Calu3 (cell line): ENCODE results near the gene CCDC34. TPM values are rescaled to one million over a fixed set of nuclear protein-coding genes. Genes with fewer than 3 reads are reported as not detected.

Source experiments
- BruUV-seq: library from RNA; stranded (reverse); fragments of 400-500 nt; replicated peaks from 2 replicates; lab custom pipeline; 2021; lab: Mats Ljungman, UMichigan
- CTCF ChIA-PET: fragments of 300-600 bp; sonication (Branson Sonifier 250); formaldehyde crosslinking; loops from one replicate; lab custom pipeline; 2022; ENCODE audit warnings: antibody characterized with exemption; lab: Charles Lee
- DNase-seq: peaks from one replicate; pipeline ENCODE4 v3.0.0; 2022
- H3K27ac Mint-ChIP-seq: one replicate; pipeline ENCODE4 v1.8.0; 2022; ENCODE audit warnings: mixed read lengths; ENCODE audit not compliant: unreplicated experiment
- H3K27me3 Mint-ChIP-seq: one replicate; pipeline ENCODE4 v1.8.0; 2022; ENCODE audit warnings: mixed read lengths; ENCODE audit not compliant: unreplicated experiment
- H3K36me3 Mint-ChIP-seq: one replicate; pipeline ENCODE4 v1.8.0; 2022; ENCODE audit warnings: mild to moderate bottlenecking, moderate library complexity, mixed read lengths; ENCODE audit not compliant: insufficient read depth, unreplicated experiment
- H3K4me1 Mint-ChIP-seq: one replicate; pipeline ENCODE4 v1.8.0; 2022; ENCODE audit warnings: mild to moderate bottlenecking, low read depth, mixed read lengths; ENCODE audit not compliant: unreplicated experiment
- H3K4me3 Mint-ChIP-seq: one replicate; pipeline ENCODE4 v1.8.0; 2022; ENCODE audit warnings: mild to moderate bottlenecking, low read depth, moderate library complexity, mixed read lengths; ENCODE audit not compliant: unreplicated experiment
- H3K9me3 Mint-ChIP-seq: one replicate; pipeline ENCODE4 v1.8.0; 2022; ENCODE audit warnings: low read depth, mixed read lengths; ENCODE audit not compliant: unreplicated experiment
- intact Hi-C: fragments of 100-400 bp; cut with micrococcal nuclease; formaldehyde crosslinking; loops from one replicate; pipeline ENCODE4 v1.10.0; 2022; ENCODE audit not compliant: unreplicated experiment
- total RNA-seq: library from RNA; stranded (reverse); gene quantifications from 2 replicates; pipeline ENCODE4 v1.2.3, GENCODE V29; 2022
- TF ChIP-seq, protein P1 (sequence below): fragments of 200-600 bp; IDR thresholded peaks from one replicate; pipeline ENCODE4 v1.8.0; 2022; ENCODE audit warnings: antibody characterized with exemption; ENCODE audit not compliant: unreplicated experiment

The CCDC34 gene
- total RNA-seq, 1 experiment from 2014 or later = 21.6 TPM

DNA sequence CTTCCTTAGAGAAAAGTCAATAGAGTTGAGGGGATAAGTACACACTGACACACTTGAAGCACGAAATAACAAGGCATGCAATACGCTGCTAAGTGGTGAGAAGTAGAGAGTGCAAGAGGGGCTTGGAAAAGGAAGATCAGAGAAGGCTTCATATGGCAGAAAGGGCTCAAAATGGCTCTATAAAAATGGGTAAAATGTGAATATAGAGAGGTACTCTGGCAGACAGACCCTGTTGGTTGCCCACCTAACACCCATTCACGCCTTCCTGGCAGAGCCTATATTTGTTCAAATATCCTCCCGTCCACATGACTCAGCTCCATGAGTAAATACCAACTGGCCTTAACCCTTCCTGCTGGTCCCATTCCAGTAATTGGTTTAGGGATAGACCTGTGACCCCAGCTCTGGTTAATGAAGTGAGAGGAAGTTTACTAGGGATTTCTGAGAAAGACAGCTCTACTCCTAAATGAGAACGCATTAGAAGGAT is 38.9 kb upstream of the CCDC34 start:
- peak overlapping the region; percentile 59 for H3K4me3 Mint-ChIP-seq
- H3K9me3 Mint-ChIP-seq = no peaks in the 10 kb centered on the region
- BruUV-seq = no TSS peak
- peak overlapping the region; percentile 93 for H3K27ac Mint-ChIP-seq
- no peaks in the 10 kb centered on the region for H3K27me3 Mint-ChIP-seq
- CTCF ChIA-PET = interaction anchor here (0.7 to 1.2 kb wide), 3 partner anchors 10 to 105 kb away, joined by 3 to 5 read pairs (median 3); no protein-coding TSS in a partner anchor
- intact Hi-C loops = loop anchor here (2.0 kb wide), 1 partner anchor 63 kb away; no protein-coding TSS in a partner anchor
- TF ChIP-seq, protein P1, sequence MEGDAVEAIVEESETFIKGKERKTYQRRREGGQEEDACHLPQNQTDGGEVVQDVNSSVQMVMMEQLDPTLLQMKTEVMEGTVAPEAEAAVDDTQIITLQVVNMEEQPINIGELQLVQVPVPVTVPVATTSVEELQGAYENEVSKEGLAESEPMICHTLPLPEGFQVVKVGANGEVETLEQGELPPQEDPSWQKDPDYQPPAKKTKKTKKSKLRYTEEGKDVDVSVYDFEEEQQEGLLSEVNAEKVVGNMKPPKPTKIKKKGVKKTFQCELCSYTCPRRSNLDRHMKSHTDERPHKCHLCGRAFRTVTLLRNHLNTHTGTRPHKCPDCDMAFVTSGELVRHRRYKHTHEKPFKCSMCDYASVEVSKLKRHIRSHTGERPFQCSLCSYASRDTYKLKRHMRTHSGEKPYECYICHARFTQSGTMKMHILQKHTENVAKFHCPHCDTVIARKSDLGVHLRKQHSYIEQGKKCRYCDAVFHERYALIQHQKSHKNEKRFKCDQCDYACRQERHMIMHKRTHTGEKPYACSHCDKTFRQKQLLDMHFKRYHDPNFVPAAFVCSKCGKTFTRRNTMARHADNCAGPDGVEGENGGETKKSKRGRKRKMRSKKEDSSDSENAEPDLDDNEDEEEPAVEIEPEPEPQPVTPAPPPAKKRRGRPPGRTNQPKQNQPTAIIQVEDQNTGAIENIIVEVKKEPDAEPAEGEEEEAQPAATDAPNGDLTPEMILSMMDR = no peak
- no peak for DNase-seq
- H3K36me3 Mint-ChIP-seq = peaks cover 8% of the 10 kb centered on the region
- peaks cover 42% of the 10 kb centered on the region for H3K4me1 Mint-ChIP-seq

DNA sequence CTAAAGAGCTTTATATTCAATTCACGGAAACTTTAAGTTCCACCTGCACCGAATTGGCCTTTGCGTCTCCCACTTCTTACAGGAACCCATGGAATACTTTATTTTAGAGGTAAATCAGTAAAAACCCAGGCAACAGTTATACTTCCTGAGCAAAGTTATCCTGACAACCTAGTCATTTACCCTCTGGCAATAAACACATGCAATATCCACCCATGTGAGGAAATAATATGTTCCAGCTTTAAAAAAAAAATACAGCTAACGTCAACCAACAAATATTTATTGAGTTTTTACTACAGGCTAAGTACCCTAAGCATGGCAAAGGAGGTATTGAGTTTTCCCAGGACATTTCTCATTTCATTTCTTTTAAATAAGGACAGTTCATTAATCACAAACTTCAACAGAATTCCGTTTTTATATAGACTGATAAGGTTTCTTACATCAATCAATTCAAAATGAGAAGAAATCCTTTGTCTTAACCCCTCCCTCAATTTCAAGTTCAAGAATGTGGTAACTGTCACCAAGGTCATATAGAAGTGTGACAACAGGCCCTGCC is 38.3 kb upstream of the CCDC34 start:
- peaks cover 8% of the 10 kb centered on the region for H3K36me3 Mint-ChIP-seq
- BruUV-seq = no TSS peak
- intact Hi-C loops = loop anchor here (2.0 kb wide), 1 partner anchor 63 kb away; no protein-coding TSS in a partner anchor
- no peak for DNase-seq
- peaks cover 46% of the 10 kb centered on the region for H3K4me1 Mint-ChIP-seq
- CTCF ChIA-PET = interaction anchor here (0.7 to 1.2 kb wide), 2 partner anchors 9 to 62 kb away, joined by 3 read pairs; no protein-coding TSS in a partner anchor
- H3K9me3 Mint-ChIP-seq = no peaks in the 10 kb centered on the region
- peak overlapping the region; percentile 59 for H3K4me3 Mint-ChIP-seq
- TF ChIP-seq, protein P1 = no peak
- peak overlapping the region; percentile 93 for H3K27ac Mint-ChIP-seq
- no peaks in the 10 kb centered on the region for H3K27me3 Mint-ChIP-seq

DNA sequence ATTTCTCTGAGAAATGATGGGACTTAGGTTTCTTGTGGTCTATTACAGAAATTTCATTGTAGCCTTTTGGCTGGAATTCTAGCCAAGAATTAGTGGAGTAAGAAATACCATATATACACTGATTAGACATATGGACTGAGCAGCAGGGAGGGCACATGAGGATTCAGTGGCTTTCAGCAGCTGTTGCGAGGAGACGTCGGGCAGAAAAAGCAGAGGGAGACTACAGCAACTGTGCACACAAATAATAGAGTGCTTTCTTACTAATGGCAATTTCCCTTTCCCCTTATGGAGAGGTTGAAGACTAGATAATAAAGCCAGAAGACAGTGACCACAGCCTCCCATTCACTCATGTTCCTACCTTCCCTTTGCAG is 35.4 kb upstream of the CCDC34 start:
- DNase-seq = no peak
- H3K27ac Mint-ChIP-seq = no peak overlapping the region
- intact Hi-C loops = no loop called here
- H3K27me3 Mint-ChIP-seq = no peaks in the 10 kb centered on the region
- BruUV-seq = no TSS peak
- H3K9me3 Mint-ChIP-seq = no peaks in the 10 kb centered on the region
- H3K36me3 Mint-ChIP-seq = peaks cover 16% of the 10 kb centered on the region
- H3K4me3 Mint-ChIP-seq = peak overlapping the region; percentile 42
- TF ChIP-seq, protein P1 = no peak
- CTCF ChIA-PET = no interaction called here
- peaks cover 74% of the 10 kb centered on the region for H3K4me1 Mint-ChIP-seq

DNA sequence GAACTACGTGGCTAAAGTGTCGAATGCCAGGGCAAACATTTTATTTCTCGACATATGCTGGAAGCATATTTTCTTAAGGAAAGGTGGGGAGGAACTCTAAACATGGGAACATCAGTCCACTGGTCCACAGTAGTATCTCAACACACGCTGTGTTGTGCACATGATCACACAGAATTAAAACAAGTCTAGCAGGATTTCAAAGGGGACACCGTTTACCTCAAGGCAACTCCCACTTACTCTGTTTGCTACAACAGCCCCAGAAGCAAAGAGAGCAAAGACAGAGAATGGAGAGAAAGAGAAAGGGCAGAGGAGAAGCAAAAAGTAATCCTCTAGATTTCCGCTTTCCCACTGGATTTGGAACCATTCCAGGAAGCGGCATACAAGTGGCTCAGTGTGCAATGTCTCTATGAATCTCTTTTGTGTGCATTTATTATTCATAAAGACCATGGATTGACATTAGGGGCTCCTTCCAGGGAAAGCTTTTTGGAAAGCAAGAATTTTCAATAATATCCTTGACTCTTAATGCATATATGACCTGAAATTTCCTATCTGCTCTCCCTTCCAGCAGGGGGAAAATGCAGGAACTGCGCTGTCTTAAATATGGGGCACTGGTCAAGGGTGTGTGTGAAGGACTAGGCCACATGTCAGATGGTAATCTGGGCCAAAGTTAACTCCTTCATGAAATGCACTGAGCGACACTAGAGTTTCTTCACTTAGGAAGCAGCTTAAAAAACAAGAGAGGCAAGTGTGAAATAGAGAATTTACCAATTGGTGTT is 34.8 kb upstream of the CCDC34 start:
- no peaks in the 10 kb centered on the region for H3K9me3 Mint-ChIP-seq
- peaks cover 19% of the 10 kb centered on the region for H3K36me3 Mint-ChIP-seq
- DNase-seq = peak; percentile 8
- TF ChIP-seq, protein P1 = no peak
- H3K27ac Mint-ChIP-seq = peak overlapping the region; percentile 61
- intact Hi-C loops = loop anchor here (2.0 kb wide), 1 partner anchor 19 kb away; no protein-coding TSS in a partner anchor
- CTCF ChIA-PET = no interaction called here
- H3K27me3 Mint-ChIP-seq = no peaks in the 10 kb centered on the region
- peaks cover 78% of the 10 kb centered on the region for H3K4me1 Mint-ChIP-seq
- no TSS peak for BruUV-seq
- peak overlapping the region; percentile 42 for H3K4me3 Mint-ChIP-seq
